PC-9 (cell line): ENCODE data around the gene FXYD4. TPM values are rescaled to one million over a fixed set of nuclear protein-coding genes. Genes with fewer than 3 reads are reported as not detected.

Experiments
- BruUV-seq: library from RNA; stranded (reverse); fragments of 400-500 nt; replicated peaks from 2 replicates; lab custom pipeline; 2021; lab: Mats Ljungman, UMichigan
- CTCF ChIA-PET: fragments of 300-600 bp; sonication (Branson Sonifier 250); formaldehyde crosslinking; loops from one replicate; lab custom pipeline; 2022; ENCODE audit warnings: antibody characterized with exemption; lab: Charles Lee
- POLR2A ChIA-PET: fragments of 300-600 bp; sonication (Branson Sonifier 250); formaldehyde crosslinking; loops from one replicate; lab custom pipeline; 2022; ENCODE audit warnings: antibody characterized with exemption; ENCODE audit not compliant: unreplicated experiment; lab: Charles Lee
- DNase-seq, 2 experiments: peaks; one replicate each; pipeline versions ENCODE4 v3.0.0 to v3.0.0-alpha.2; 2015 to 2022; ENCODE audit warnings: mixed read lengths in 1 of 2
- H2AFZ ChIP-seq: fragments of 200-600 bp; sonication (generic); 2 replicates; pipeline ENCODE4 v1.8.1; 2017; ENCODE audit warnings: antibody characterized with exemption
- H3F3A ChIP-seq: fragments of 200-600 bp; sonication (generic); 2 replicates; pipeline ENCODE4 v1.8.1; 2017; ENCODE audit warnings: antibody characterized with exemption, mild to moderate bottlenecking, low read depth; ENCODE audit not compliant: insufficient read depth
- H3K27ac ChIP-seq: fragments of 200-600 bp; sonication (generic); 2 replicates; pipeline ENCODE4 v1.6.1; 2016; ENCODE audit warnings: mixed run types
- H3K27me3 ChIP-seq: fragments of 200-600 bp; sonication (generic); 2 replicates; pipeline ENCODE4 v1.6.1; 2016; ENCODE audit warnings: low read depth, mixed run types; ENCODE audit not compliant: insufficient read depth
- H3K36me3 ChIP-seq: fragments of 200-600 bp; sonication (generic); 2 replicates; pipeline ENCODE4 v1.6.1; 2016; ENCODE audit warnings: low read depth, mixed run types
- H3K4me1 ChIP-seq: fragments of 200-600 bp; sonication (generic); replicated peaks from 2 replicates; pipeline ENCODE4 v1.6.1; 2016; ENCODE audit warnings: mixed run types; ENCODE audit not compliant: insufficient read depth
- H3K4me2 ChIP-seq: fragments of 200-600 bp; sonication (generic); 2 replicates; pipeline ENCODE4 v1.6.1; 2017; ENCODE audit warnings: mixed run types
- H3K4me3 ChIP-seq: fragments of 200-600 bp; sonication (generic); 2 replicates; pipeline ENCODE4 v1.6.1; 2016; ENCODE audit warnings: mixed run types
- H3K79me2 ChIP-seq: fragments of 200-600 bp; sonication (generic); 2 replicates; pipeline ENCODE4 v1.6.1; 2017; ENCODE audit warnings: low read depth, mixed run types
- H3K9me2 ChIP-seq: fragments of 200-600 bp; sonication (generic); 2 replicates; pipeline ENCODE4 v1.8.1; 2017; ENCODE audit warnings: mild to moderate bottlenecking; ENCODE audit not compliant: insufficient read depth
- H3K9me3 ChIP-seq: fragments of 200-600 bp; sonication (generic); 2 replicates; pipeline ENCODE4 v1.8.1; 2016; ENCODE audit warnings: low read depth; ENCODE audit not compliant: insufficient read depth
- H4K20me1 ChIP-seq: fragments of 200-600 bp; sonication (generic); 2 replicates; pipeline ENCODE4 v1.8.1; 2017; ENCODE audit not compliant: insufficient read depth
- EZH2 ChIP-seq: fragments of 200-600 bp; sonication (generic); IDR thresholded peaks from 2 replicates; pipeline ENCODE4 v1.8.0; 2017; ENCODE audit warnings: antibody characterized with exemption, low read depth
- intact Hi-C: fragments of 100-400 bp; cut with micrococcal nuclease; formaldehyde crosslinking; loops from one replicate; pipeline ENCODE4 v1.10.0; 2022; ENCODE audit not compliant: unreplicated experiment
- total RNA-seq: library from RNA; stranded (reverse); gene quantifications from 2 replicates; pipeline ENCODE4 v1.2.3, GENCODE V29; 2021
- TF ChIP-seq, protein P1 (sequence below): fragments of 200-600 bp; sonication (generic); conservative IDR thresholded peaks from 2 replicates; pipeline ENCODE4 v1.6.1; 2017; ENCODE audit warnings: mixed run types, antibody characterized with exemption, mild to moderate bottlenecking, moderate library complexity

Gene FXYD4
- total RNA-seq, 1 experiment from 2014 or later: not detected

- H3K36me3 ChIP-seq: peaks cover 47% of the 10 kb centered on the region
- DNase-seq: no peak
- H3K27me3 ChIP-seq: no peaks in the 10 kb centered on the region
- H2AFZ ChIP-seq: no peak overlapping the region
- peaks cover 93% of the 10 kb centered on the region for H4K20me1 ChIP-seq
- H3K9me2 ChIP-seq: no peaks in the 10 kb centered on the region
- H3F3A ChIP-seq: peaks cover 81% of the 10 kb centered on the region
- no peak overlapping the region for H3K4me3 ChIP-seq
- no TSS peak for BruUV-seq
- intact Hi-C loops: no loop called here
- H3K27ac ChIP-seq: peak overlapping the region; percentile 34; the same call in 1 of the 2 replicates
- CTCF ChIA-PET: no interaction called here
- no peak for TF ChIP-seq EZH2
- TF ChIP-seq, protein P1, sequence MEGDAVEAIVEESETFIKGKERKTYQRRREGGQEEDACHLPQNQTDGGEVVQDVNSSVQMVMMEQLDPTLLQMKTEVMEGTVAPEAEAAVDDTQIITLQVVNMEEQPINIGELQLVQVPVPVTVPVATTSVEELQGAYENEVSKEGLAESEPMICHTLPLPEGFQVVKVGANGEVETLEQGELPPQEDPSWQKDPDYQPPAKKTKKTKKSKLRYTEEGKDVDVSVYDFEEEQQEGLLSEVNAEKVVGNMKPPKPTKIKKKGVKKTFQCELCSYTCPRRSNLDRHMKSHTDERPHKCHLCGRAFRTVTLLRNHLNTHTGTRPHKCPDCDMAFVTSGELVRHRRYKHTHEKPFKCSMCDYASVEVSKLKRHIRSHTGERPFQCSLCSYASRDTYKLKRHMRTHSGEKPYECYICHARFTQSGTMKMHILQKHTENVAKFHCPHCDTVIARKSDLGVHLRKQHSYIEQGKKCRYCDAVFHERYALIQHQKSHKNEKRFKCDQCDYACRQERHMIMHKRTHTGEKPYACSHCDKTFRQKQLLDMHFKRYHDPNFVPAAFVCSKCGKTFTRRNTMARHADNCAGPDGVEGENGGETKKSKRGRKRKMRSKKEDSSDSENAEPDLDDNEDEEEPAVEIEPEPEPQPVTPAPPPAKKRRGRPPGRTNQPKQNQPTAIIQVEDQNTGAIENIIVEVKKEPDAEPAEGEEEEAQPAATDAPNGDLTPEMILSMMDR: no peak
- peaks cover 85% of the 10 kb centered on the region for H3K4me1 ChIP-seq
- POLR2A ChIA-PET: no interaction called here
- peaks cover 99% of the 10 kb centered on the region for H3K79me2 ChIP-seq
- H3K9me3 ChIP-seq: no peaks in the 10 kb centered on the region
- H3K4me2 ChIP-seq: peak overlapping the region; percentile 90; the same call in 1 of the 2 replicates
Observed at GRCh38 chr10:43401627-43402026, 30.2 kb downstream of the FXYD4 start.

GRCh38 chr10:43402176-43402575, 30.7 kb downstream of the FXYD4 start:
- CTCF ChIA-PET: no interaction called here
- no TSS peak for BruUV-seq
- Histone ChIP-seq H3K79me2 (peaks cover 100% of the 10 kb centered on the region), H3K4me1 (peaks cover 85% of the 10 kb centered on the region), H2AFZ (no peak overlapping the region), H3K4me2 (peak overlapping the region; percentile 90), H3K27ac (peak overlapping the region; percentile 34), H4K20me1 (peaks cover 97% of the 10 kb centered on the region), H3K9me2 (no peaks in the 10 kb centered on the region), H3K36me3 (peaks cover 47% of the 10 kb centered on the region), H3K27me3 (no peaks in the 10 kb centered on the region), H3K4me3 (no peak overlapping the region), H3K9me3 (no peaks in the 10 kb centered on the region), H3F3A (peaks cover 81% of the 10 kb centered on the region)
- POLR2A ChIA-PET: no interaction called here
- DNase-seq: no peak
- no peak for TF ChIP-seq EZH2
- TF ChIP-seq, protein P1: no peak
- intact Hi-C loops: no loop called here

- DNase-seq: no peak
- peaks cover 79% of the 10 kb centered on the region for H3F3A ChIP-seq
- no peaks in the 10 kb centered on the region for H3K9me2 ChIP-seq
- BruUV-seq: no TSS peak
- H3K27ac ChIP-seq: peak overlapping the region; percentile 90; the same call in 1 of the 2 replicates
- H3K9me3 ChIP-seq: no peaks in the 10 kb centered on the region
- H3K79me2 ChIP-seq: peaks cover 100% of the 10 kb centered on the region
- peak overlapping the region; percentile 90 for H3K4me2 ChIP-seq
- no peak for TF ChIP-seq EZH2
- TF ChIP-seq, protein P1: no peak
- ChIA-PET POLR2A (interaction anchor here (0.6 to 0.7 kb wide), 2 partner anchors 41 to 125 kb away, joined by 6 read pairs; no protein-coding TSS in a partner anchor), CTCF (no interaction called here)
- no peak overlapping the region for H2AFZ ChIP-seq
- intact Hi-C loops: no loop called here
- peaks cover 90% of the 10 kb centered on the region for H4K20me1 ChIP-seq
- H3K36me3 ChIP-seq: peaks cover 44% of the 10 kb centered on the region
- peak overlapping the region; percentile 98; the same call in 1 of the 2 replicates for H3K4me3 ChIP-seq
- H3K4me1 ChIP-seq: peaks cover 79% of the 10 kb centered on the region
- no peaks in the 10 kb centered on the region for H3K27me3 ChIP-seq
Observed at GRCh38 chr10:43402880-43403452, 31.5 kb downstream of the FXYD4 start.
